ENCODE data around the gene IL17A. TPM values are rescaled to one million over a fixed set of nuclear protein-coding genes. Genes with fewer than 3 reads are reported as not detected.

IL17A gene
- total RNA-seq, result not detected in 3 replicates

DNA sequence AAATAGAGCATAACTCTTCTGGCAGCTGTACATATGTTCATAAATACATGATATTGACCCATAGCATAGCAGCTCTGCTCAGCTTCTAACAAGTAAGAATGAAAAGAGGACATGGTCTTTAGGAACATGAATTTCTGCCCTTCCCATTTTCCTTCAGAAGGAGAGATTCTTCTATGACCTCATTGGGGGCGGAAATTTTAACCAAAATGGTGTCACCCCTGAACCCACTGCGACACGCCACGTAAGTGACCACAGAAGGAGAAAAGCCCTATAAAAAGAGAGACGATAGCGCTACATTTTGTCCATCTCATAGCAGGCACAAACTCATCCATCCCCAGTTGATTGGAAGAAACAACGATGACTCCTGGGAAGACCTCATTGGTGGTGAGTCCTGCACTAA lies at the start of gene IL17A:
Gene IL17A, plus strand, starts transcription at position 301 of the 400 bp plus-strand sequence. Its CDS starts 57 bp downstream, at position 358.
- no peak within 1 kb of the TSS for H3K27ac Mint-ChIP-seq
- no peak for DNase-seq (ENCODE audit: low spot score in 2 of 2, unreplicated experiment in 2 of 2)
- H3K4me1 Mint-ChIP-seq, result no peaks in the 10 kb centered on the region
- H3K9me3 Mint-ChIP-seq, result peaks cover 3% of the 10 kb centered on the region
- H3K36me3 Mint-ChIP-seq, result no peaks in the 10 kb centered on the region
- H3K27me3 Mint-ChIP-seq (ENCODE audit: low read depth), result peaks cover 35% of the 10 kb centered on the region
- TF ChIP-seq, protein P1, sequence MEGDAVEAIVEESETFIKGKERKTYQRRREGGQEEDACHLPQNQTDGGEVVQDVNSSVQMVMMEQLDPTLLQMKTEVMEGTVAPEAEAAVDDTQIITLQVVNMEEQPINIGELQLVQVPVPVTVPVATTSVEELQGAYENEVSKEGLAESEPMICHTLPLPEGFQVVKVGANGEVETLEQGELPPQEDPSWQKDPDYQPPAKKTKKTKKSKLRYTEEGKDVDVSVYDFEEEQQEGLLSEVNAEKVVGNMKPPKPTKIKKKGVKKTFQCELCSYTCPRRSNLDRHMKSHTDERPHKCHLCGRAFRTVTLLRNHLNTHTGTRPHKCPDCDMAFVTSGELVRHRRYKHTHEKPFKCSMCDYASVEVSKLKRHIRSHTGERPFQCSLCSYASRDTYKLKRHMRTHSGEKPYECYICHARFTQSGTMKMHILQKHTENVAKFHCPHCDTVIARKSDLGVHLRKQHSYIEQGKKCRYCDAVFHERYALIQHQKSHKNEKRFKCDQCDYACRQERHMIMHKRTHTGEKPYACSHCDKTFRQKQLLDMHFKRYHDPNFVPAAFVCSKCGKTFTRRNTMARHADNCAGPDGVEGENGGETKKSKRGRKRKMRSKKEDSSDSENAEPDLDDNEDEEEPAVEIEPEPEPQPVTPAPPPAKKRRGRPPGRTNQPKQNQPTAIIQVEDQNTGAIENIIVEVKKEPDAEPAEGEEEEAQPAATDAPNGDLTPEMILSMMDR (IDR thresholded peaks at IDR 0.05; ENCODE audit: unreplicated experiment), result no peak
- no peak within 1 kb of the TSS for H3K4me3 Mint-ChIP-seq

DNA sequence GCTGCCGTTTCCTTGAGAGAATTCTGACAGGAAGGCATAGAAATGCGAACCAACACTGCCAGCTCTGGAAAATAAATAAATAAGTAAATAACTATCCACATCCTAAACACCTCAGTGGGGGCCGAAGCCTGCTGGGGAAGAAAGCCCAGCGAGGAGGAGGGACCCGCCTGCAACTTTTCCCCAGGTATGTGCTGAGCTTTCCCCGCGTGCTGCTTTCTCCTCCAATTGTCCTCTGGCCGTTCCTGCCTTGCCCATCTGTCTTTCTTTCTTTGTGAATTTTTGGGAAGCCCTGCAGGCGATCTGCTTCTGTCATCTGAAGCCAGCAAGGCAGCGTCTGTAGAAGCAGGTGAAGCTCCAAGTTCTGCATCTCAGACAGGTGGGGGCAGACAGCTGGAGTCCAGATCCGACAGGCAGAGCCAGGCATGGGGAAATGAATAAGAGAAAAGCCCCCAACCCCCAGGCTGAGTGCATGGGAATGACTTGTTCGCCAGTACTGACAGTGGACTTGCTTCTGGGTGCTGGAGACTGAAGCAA lies 49.2 kb upstream of the IL17A start:
- H3K4me1 Mint-ChIP-seq, result peaks cover 19% of the 10 kb centered on the region
- TF ChIP-seq, protein P1 (IDR thresholded peaks at IDR 0.05; ENCODE audit: unreplicated experiment), result no peak
- no peaks in the 10 kb centered on the region for H3K36me3 Mint-ChIP-seq
- no peak overlapping the region for H3K4me3 Mint-ChIP-seq
- no peak for DNase-seq (ENCODE audit: low spot score in 2 of 2, unreplicated experiment in 2 of 2)
- no peak overlapping the region for H3K27ac Mint-ChIP-seq
- H3K27me3 Mint-ChIP-seq (ENCODE audit: low read depth), result peaks cover 34% of the 10 kb centered on the region
- no peaks in the 10 kb centered on the region for H3K9me3 Mint-ChIP-seq

DNA sequence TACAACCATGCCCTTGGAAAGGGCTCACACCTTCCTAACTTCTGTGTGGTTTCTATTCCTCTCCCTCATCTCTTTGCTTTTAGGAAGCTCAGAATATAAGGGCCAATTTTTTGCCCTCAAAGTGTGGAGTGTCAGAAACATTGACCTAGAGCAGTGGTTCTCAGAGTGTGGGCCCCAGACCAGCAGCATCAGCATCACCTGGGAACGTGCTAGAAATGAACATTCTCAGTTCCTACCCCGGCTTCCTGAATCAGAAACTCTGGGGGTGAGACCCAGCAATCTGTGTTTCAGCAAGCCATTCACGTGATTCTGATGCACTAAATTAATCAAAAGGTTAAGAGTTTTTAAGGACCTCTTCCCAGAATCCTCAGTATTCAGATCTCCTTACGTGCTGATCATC lies 47.9 kb upstream of the IL17A start:
- H3K27me3 Mint-ChIP-seq (ENCODE audit: low read depth), result peaks cover 44% of the 10 kb centered on the region
- H3K27ac Mint-ChIP-seq, result no peak overlapping the region
- H3K9me3 Mint-ChIP-seq, result no peaks in the 10 kb centered on the region
- TF ChIP-seq, protein P1 (IDR thresholded peaks at IDR 0.05; ENCODE audit: unreplicated experiment), result no peak
- DNase-seq (ENCODE audit: low spot score in 2 of 2, unreplicated experiment in 2 of 2), result no peak
- H3K4me3 Mint-ChIP-seq, result no peak overlapping the region
- no peaks in the 10 kb centered on the region for H3K36me3 Mint-ChIP-seq
- peaks cover 19% of the 10 kb centered on the region for H3K4me1 Mint-ChIP-seq

DNA sequence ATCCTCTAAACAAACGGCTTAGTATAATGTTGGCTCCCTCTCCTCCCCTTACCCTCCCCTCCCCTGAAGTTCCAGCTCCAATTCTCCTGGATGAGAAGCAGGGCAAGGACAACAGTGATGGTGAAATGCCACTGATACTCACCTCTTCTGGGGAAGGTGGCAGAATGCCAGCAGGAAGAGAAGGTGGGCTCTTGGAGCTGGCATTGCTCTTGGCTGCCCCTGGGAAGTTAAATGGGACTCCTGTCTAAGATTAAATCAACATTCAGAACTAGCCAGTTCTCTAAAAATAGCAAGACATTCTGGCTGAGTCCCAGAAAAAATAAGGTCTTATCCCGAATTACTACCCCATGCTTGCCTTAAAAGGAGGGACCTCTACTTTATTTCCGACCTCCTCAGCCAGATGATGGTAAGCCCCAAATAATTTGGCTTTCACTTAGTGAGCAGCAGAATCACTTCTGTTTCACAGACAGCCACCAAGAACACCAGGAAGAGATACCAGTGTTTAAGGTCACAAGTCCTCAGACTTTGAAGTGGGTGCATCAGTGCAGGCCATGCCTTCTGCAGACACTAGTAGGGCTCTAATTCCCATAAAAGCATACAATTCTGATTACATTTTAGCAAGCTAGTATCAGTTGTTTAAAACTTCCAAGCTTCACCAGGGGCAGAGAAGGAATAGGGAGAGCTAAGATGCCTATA lies 46.0 kb upstream of the IL17A start:
- TF ChIP-seq, protein P1 (IDR thresholded peaks at IDR 0.05; ENCODE audit: unreplicated experiment), result no peak
- no peak overlapping the region for H3K27ac Mint-ChIP-seq
- no peaks in the 10 kb centered on the region for H3K36me3 Mint-ChIP-seq
- H3K9me3 Mint-ChIP-seq, result no peaks in the 10 kb centered on the region
- H3K27me3 Mint-ChIP-seq (ENCODE audit: low read depth), result peaks cover 57% of the 10 kb centered on the region
- no peak for DNase-seq (ENCODE audit: low spot score in 2 of 2, unreplicated experiment in 2 of 2)
- H3K4me3 Mint-ChIP-seq, result no peak overlapping the region
- peaks cover 19% of the 10 kb centered on the region for H3K4me1 Mint-ChIP-seq

DNA sequence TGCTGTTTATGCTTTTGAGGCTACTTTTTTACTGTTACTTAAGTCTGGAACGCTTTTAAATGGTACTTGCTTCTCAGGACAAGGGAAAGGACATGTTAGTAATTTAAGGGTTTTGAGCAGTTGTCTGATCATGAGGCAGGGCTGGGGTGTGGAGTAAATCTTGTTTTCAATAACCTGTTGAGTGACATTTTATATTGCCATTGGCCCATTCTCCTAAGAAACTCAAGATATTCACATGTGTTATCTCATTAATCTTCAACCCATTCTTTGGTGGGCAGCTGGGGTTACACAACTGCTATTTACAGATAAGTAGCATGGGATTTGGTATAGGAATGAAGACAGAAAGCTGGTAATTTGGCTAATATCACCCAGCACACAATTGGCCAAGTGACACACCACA lies 44.6 kb upstream of the IL17A start:
- no peak overlapping the region for H3K4me3 Mint-ChIP-seq
- DNase-seq (ENCODE audit: low spot score in 2 of 2, unreplicated experiment in 2 of 2), result no peak
- H3K36me3 Mint-ChIP-seq, result no peaks in the 10 kb centered on the region
- H3K4me1 Mint-ChIP-seq, result peaks cover 8% of the 10 kb centered on the region
- H3K27me3 Mint-ChIP-seq (ENCODE audit: low read depth), result peaks cover 63% of the 10 kb centered on the region
- H3K27ac Mint-ChIP-seq, result no peak overlapping the region
- H3K9me3 Mint-ChIP-seq, result no peaks in the 10 kb centered on the region
- TF ChIP-seq, protein P1 (IDR thresholded peaks at IDR 0.05; ENCODE audit: unreplicated experiment), result no peak
